ENCODE measurements around the gene SLC22A7.
A peak's percentile ranks its signal among the peaks of the same experiment; 100 is the strongest.

SLC22A7 gene

GRCh38 chr6:43331891-43332290 is 33.8 kb downstream of the SLC22A7 start:
- no peak for ATAC-seq
- no peak for TF ChIP-seq ZFP30 (CRISPR knock-in tag; IDR thresholded peaks at IDR 0.05)
- no peak for TF ChIP-seq ZC3H10 (CRISPR knock-in tag; IDR thresholded peaks at IDR 0.05)
- TF ChIP-seq CREB5 (CRISPR knock-in tag; IDR thresholded peaks at IDR 0.05; ENCODE audit: low read depth): no peak
- TF ChIP-seq CSDC2 (CRISPR knock-in tag; IDR thresholded peaks at IDR 0.05): no peak
- TF ChIP-seq ZNF70 (CRISPR knock-in tag; IDR thresholded peaks at IDR 0.05): no peak
- no peak for TF ChIP-seq TSHZ2 (CRISPR knock-in tag; IDR thresholded peaks at IDR 0.05)
- no peak for TF ChIP-seq PPARA (CRISPR knock-in tag; IDR thresholded peaks at IDR 0.05; ENCODE audit: borderline replicate concordance)
- TF ChIP-seq ZNF8 (CRISPR knock-in tag; IDR thresholded peaks at IDR 0.05): no peak
- TF ChIP-seq TCF4 (CRISPR knock-in tag; IDR thresholded peaks at IDR 0.05; ENCODE audit: borderline replicate concordance): no peak
- TF ChIP-seq SNAI2 (CRISPR knock-in tag; IDR thresholded peaks at IDR 0.05): no peak
- TF ChIP-seq OSR1 (CRISPR knock-in tag; IDR thresholded peaks at IDR 0.05): no peak
- TF ChIP-seq TOX (CRISPR knock-in tag; IDR thresholded peaks at IDR 0.05; ENCODE audit: borderline replicate concordance): no peak
- no peak for TF ChIP-seq RARB (CRISPR knock-in tag; IDR thresholded peaks at IDR 0.05)
- TF ChIP-seq ISL1 (CRISPR knock-in tag; IDR thresholded peaks at IDR 0.05): no peak
- no peak for TF ChIP-seq ESRRG (CRISPR knock-in tag; IDR thresholded peaks at IDR 0.05)

- ATAC-seq: peak; percentile 94
- no peak for TF ChIP-seq OSR1 (CRISPR knock-in tag; IDR thresholded peaks at IDR 0.05)
- no peak for TF ChIP-seq PATZ1 (CRISPR knock-in tag; IDR thresholded peaks at IDR 0.05; ENCODE audit: borderline replicate concordance)
- no peak for TF ChIP-seq BACH2 (CRISPR knock-in tag; IDR thresholded peaks at IDR 0.05; ENCODE audit: borderline replicate concordance)
- TF ChIP-seq POU6F1 (CRISPR knock-in tag; IDR thresholded peaks at IDR 0.05; ENCODE audit: borderline replicate concordance, low read depth): no peak
- no peak for TF ChIP-seq ZFP3 (CRISPR knock-in tag; IDR thresholded peaks at IDR 0.05)
- no peak for TF ChIP-seq ZFP30 (CRISPR knock-in tag; IDR thresholded peaks at IDR 0.05)
- no peak for TF ChIP-seq TSHZ2 (CRISPR knock-in tag; IDR thresholded peaks at IDR 0.05)
- TF ChIP-seq TOX (CRISPR knock-in tag; IDR thresholded peaks at IDR 0.05; ENCODE audit: borderline replicate concordance): no peak
- TF ChIP-seq RARB (CRISPR knock-in tag; IDR thresholded peaks at IDR 0.05): no peak
- no peak for TF ChIP-seq ZC3H10 (CRISPR knock-in tag; IDR thresholded peaks at IDR 0.05)
- no peak for TF ChIP-seq ARNTL (CRISPR knock-in tag; IDR thresholded peaks at IDR 0.05; ENCODE audit: borderline replicate concordance, low read depth)
Measured at GRCh38 chr6:43334466-43335095, 36.5 kb downstream of the SLC22A7 start.

Data from SK-N-SH treated with all-trans-retinoic acid at 6 μM for 48 hours (cell line).